ENCODE data around the gene UFD1.

GRCh38 chr22:19438298-19438697 lies 40.7 kb downstream of the UFD1 start:
- no peak for TF ChIP-seq RBBP5 (IDR thresholded peaks at IDR 0.05; ENCODE audit: borderline replicate concordance, insufficient read depth, low read length, poor library complexity, severe bottlenecking)
- TF ChIP-seq ZBTB43 (CRISPR knock-in tag; IDR thresholded peaks at IDR 0.05) = no peak
- TF ChIP-seq POLR2A (conservative IDR thresholded peaks at IDR 0.05) = no peak
- TF ChIP-seq CBX2 (IDR thresholded peaks at IDR 0.05; ENCODE audit: insufficient read depth, low read length, poor library complexity, severe bottlenecking) = no peak
- no peak for TF ChIP-seq CTCF (IDR thresholded peaks at IDR 0.05 in 2 of 3, conservative IDR thresholded peaks at IDR 0.05 in 1 of 3; ENCODE audit: insufficient read depth in 2 of 3, low read depth in 1 of 3, low read length in 3 of 3)
- no peak for TF ChIP-seq BCOR (IDR thresholded peaks at IDR 0.05)
- TF ChIP-seq TAF1 (IDR thresholded peaks at IDR 0.05; ENCODE audit: control insufficient read depth, extremely low read depth, insufficient read depth, low read length, severe bottlenecking) = no peak
- TF ChIP-seq PHF8 (IDR thresholded peaks at IDR 0.05; ENCODE audit: borderline replicate concordance, low read length) = no peak
- no peak for TF ChIP-seq KAT8 (IDR thresholded peaks at IDR 0.05; ENCODE audit: low read depth)
- TF ChIP-seq ELF2 (CRISPR knock-in tag; IDR thresholded peaks at IDR 0.05) = no peak
- TF ChIP-seq FOXK1 (CRISPR knock-in tag; IDR thresholded peaks at IDR 0.05; ENCODE audit: borderline replicate concordance) = no peak
- TF ChIP-seq RNF2 (IDR thresholded peaks at IDR 0.05) = no peak
